ENCODE data around the gene DHRS11.

DNA sequence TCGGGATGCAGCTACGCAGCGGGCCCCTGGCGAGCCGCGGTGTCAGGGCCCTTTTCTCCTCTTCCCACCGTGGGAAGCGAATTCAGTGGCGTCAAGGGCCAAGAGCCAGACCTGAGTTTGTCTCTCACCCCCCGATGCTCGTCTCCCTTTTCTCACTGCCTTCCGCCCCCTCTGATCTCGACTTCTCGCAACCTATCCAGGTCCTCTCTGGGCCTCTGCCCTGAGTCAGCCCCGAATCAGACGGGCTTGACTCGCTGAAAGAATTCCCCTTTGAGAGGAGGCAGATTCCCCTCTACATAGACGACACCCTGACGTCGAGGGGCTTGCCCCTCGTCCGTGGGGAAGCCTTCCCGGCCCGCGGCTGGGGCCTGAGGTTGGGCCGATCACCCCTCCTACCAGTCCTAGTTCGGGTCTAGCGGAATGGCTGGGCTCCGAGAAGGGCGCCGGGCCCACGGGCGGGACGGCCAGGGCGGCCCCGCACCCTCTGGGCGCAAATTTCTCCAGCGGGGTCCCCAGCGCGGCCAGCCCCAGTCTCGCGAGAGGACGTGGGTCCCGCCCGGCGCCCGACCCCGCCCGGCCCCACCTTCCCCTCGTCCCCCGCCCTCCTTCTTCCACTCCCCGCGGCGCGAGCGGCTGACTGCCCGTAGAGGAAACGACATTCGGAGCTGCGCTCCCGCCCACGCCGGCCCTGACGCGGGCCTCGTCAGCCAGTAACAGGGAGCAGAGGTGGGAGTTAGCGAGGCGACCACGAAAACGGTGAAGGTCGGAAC, 47.2 kb upstream of the DHRS11 start, which contains the start of gene GGNBP2:
- TF ChIP-seq, protein P1, sequence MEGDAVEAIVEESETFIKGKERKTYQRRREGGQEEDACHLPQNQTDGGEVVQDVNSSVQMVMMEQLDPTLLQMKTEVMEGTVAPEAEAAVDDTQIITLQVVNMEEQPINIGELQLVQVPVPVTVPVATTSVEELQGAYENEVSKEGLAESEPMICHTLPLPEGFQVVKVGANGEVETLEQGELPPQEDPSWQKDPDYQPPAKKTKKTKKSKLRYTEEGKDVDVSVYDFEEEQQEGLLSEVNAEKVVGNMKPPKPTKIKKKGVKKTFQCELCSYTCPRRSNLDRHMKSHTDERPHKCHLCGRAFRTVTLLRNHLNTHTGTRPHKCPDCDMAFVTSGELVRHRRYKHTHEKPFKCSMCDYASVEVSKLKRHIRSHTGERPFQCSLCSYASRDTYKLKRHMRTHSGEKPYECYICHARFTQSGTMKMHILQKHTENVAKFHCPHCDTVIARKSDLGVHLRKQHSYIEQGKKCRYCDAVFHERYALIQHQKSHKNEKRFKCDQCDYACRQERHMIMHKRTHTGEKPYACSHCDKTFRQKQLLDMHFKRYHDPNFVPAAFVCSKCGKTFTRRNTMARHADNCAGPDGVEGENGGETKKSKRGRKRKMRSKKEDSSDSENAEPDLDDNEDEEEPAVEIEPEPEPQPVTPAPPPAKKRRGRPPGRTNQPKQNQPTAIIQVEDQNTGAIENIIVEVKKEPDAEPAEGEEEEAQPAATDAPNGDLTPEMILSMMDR (IDR thresholded peaks at IDR 0.05) = no peak
- TF ChIP-seq POLR2A (IDR thresholded peaks at IDR 0.05) = peak; percentile 95 to 96

Measured in Peyer's patch (tissue), 4 donors.